ENCODE data around the gene TFCP2. TPM values are rescaled to one million over a fixed set of nuclear protein-coding genes. Genes with fewer than 3 reads are reported as not detected.

The TFCP2 gene
- total and polyA plus RNA-seq, 12 donors: 9.4 to 28.7 (median 17.1) TPM

GRCh38 chr12:51131745-51132521, 41.0 kb downstream of the TFCP2 start:
- Histone ChIP-seq H3K4me1 (replicated peaks in 1 of 2) (no peaks in the 10 kb centered on the region), H3K27me3 (no peaks in the 10 kb centered on the region), H3K4me3 (no peak overlapping the region), H3K36me3 (replicated peaks in 1 of 2) (no peaks in the 10 kb centered on the region), H3K27ac (no peak overlapping the region), H3K9me3 (replicated peaks in 1 of 3) (no peaks in the 10 kb centered on the region)
- 91 to 92% (median 92%) methylated on average over 5 of the region's 5 CpGs for WGBS, 4 donors
- no peak for TF ChIP-seq POLR2A (IDR thresholded peaks at IDR 0.05)
- no peak for TF ChIP-seq CTCF (IDR thresholded peaks at IDR 0.05)
- intact Hi-C loops (cut with DNase I): no loop called here
- no peak for DNase-seq

- no peak for TF ChIP-seq CTCF (IDR thresholded peaks at IDR 0.05)
- no peak for TF ChIP-seq POLR2A (IDR thresholded peaks at IDR 0.05)
- H3K4me1 ChIP-seq (replicated peaks in 1 of 2): no peaks in the 10 kb centered on the region
- intact Hi-C loops (cut with DNase I): no loop called here
- peaks cover 0 to 5% of the 10 kb centered on the region in 2 donors for H3K36me3 ChIP-seq (replicated peaks in 1 of 2)
- no peaks in the 10 kb centered on the region for H3K9me3 ChIP-seq (replicated peaks in 1 of 3)
- no peak overlapping the region for H3K4me3 ChIP-seq
- H3K27me3 ChIP-seq: no peaks in the 10 kb centered on the region
- WGBS, 4 donors: 77 to 91% (median 83%) methylated on average over 3 of the region's 3 CpGs
- H3K27ac ChIP-seq: no peak overlapping the region
- DNase-seq: no peak
Measured at GRCh38 chr12:51128919-51129318, 44.0 kb downstream of the TFCP2 start.

GRCh38 chr12:51127050-51127729, 45.7 kb downstream of the TFCP2 start:
- no peaks in the 10 kb centered on the region for H3K9me3 ChIP-seq (replicated peaks in 1 of 3)
- intact Hi-C loops (cut with DNase I): no loop called here
- TF ChIP-seq POLR2A (IDR thresholded peaks at IDR 0.05) (no peak), CTCF (IDR thresholded peaks at IDR 0.05) (no peak)
- no peaks in the 10 kb centered on the region for H3K4me1 ChIP-seq (replicated peaks in 1 of 2)
- peaks cover 0 to 5% of the 10 kb centered on the region in 2 donors for H3K36me3 ChIP-seq (replicated peaks in 1 of 2)
- H3K27ac ChIP-seq: no peak overlapping the region
- no peak overlapping the region for H3K4me3 ChIP-seq
- 73 to 91% (median 89%) methylated on average over 2 of the region's 2 CpGs for WGBS, 4 donors
- no peaks in the 10 kb centered on the region for H3K27me3 ChIP-seq
- DNase-seq: no peak

GRCh38 chr12:51126297-51126696, 46.6 kb downstream of the TFCP2 start:
- H3K27me3 ChIP-seq: no peaks in the 10 kb centered on the region
- TF ChIP-seq CTCF (IDR thresholded peaks at IDR 0.05) (no peak), POLR2A (IDR thresholded peaks at IDR 0.05) (no peak)
- no peak for DNase-seq
- H3K4me3 ChIP-seq: no peak overlapping the region
- no peaks in the 10 kb centered on the region for H3K9me3 ChIP-seq (replicated peaks in 1 of 3)
- no peak overlapping the region for H3K27ac ChIP-seq
- no peaks in the 10 kb centered on the region for H3K4me1 ChIP-seq (replicated peaks in 1 of 2)
- WGBS, 4 donors: 88 to 96% (median 91%) methylated on average over 2 of the region's 2 CpGs
- intact Hi-C loops (cut with DNase I): no loop called here
- peaks cover 0 to 5% of the 10 kb centered on the region in 2 donors for H3K36me3 ChIP-seq (replicated peaks in 1 of 2)
